Neuronal stem cell (in vitro differentiated cells): Measurements from ENCODE around the gene LTA4H.

Experiments
- DNase-seq: peaks from one replicate; pipeline ENCODE4 v3.0.0-alpha.2; 2013; ENCODE audit warnings: low spot score
- H2AFZ ChIP-seq: one replicate; pipeline ENCODE4 v1.6.1; 2013; ENCODE audit warnings: mild to moderate bottlenecking, low read length, inconsistent platforms
- H2AK5ac ChIP-seq: 2 replicates; pipeline ENCODE4 v1.6.1; 2013; ENCODE audit warnings: low read depth, mild to moderate bottlenecking, inconsistent platforms, low read length, moderate library complexity, mixed read lengths
- H2BK120ac ChIP-seq: 2 replicates; pipeline ENCODE4 v1.6.1; 2013; ENCODE audit warnings: low read depth, mild to moderate bottlenecking, inconsistent platforms, low read length, moderate library complexity, mixed read lengths
- H2BK12ac ChIP-seq: one replicate; pipeline ENCODE4 v1.6.1; 2013; ENCODE audit warnings: low read length, inconsistent platforms
- H2BK15ac ChIP-seq: 2 replicates; pipeline ENCODE4 v1.6.1; 2013; ENCODE audit warnings: mild to moderate bottlenecking, low read length, inconsistent platforms, mixed read lengths
- H2BK5ac ChIP-seq: one replicate; pipeline ENCODE4 v1.6.1; 2013; ENCODE audit warnings: inconsistent platforms, mild to moderate bottlenecking, low read length, moderate library complexity
- H3K14ac ChIP-seq: one replicate; pipeline ENCODE4 v1.6.1; 2013; ENCODE audit warnings: low read length, inconsistent platforms
- H3K18ac ChIP-seq: 2 replicates; pipeline ENCODE4 v1.6.1; 2013; ENCODE audit warnings: low read length, inconsistent platforms
- H3K23ac ChIP-seq: 2 replicates; pipeline ENCODE4 v1.6.1; 2013; ENCODE audit warnings: low read depth, mild to moderate bottlenecking, mixed read lengths, low read length, inconsistent platforms; ENCODE audit not compliant: poor library complexity
- H3K27ac ChIP-seq: replicated peaks from 3 replicates; pipeline ENCODE4 v1.5.1; 2013; ENCODE audit warnings: low read length, inconsistent platforms
- H3K27me3 ChIP-seq, 3 experiments: 2 replicates each; pipeline ENCODE4 v1.6.1; 2013; ENCODE audit warnings: low read length in 3 of 3, mild to moderate bottlenecking in 2 of 3, inconsistent platforms in 1 of 3, low read depth in 1 of 3, mixed read lengths in 1 of 3, moderate library complexity in 1 of 3; ENCODE audit not compliant: control insufficient read depth in 3 of 3, insufficient read depth in 3 of 3
- H3K36me3 ChIP-seq, 2 donors: replicated peaks in 1 of 2; 2 replicates each; pipeline ENCODE4 v1.6.1; 2013; ENCODE audit warnings: low read length in 2 of 2; ENCODE audit not compliant: control insufficient read depth in 2 of 2, insufficient read depth in 2 of 2
- H3K4ac ChIP-seq: 2 replicates; pipeline ENCODE4 v1.6.1; 2013; ENCODE audit warnings: inconsistent platforms, mild to moderate bottlenecking, low read length, moderate library complexity
- H3K4me1 ChIP-seq, 2 donors: 1 replicate in 1 of 2; 2 replicates in 1 of 2; pipeline ENCODE4 v1.6.1; 2013; ENCODE audit warnings: low read length in 2 of 2, low read depth in 1 of 2; ENCODE audit not compliant: control insufficient read depth in 2 of 2, insufficient read depth in 1 of 2
- H3K4me2 ChIP-seq: one replicate; pipeline ENCODE4 v1.6.1; 2013; ENCODE audit warnings: mild to moderate bottlenecking, low read length, inconsistent platforms; ENCODE audit not compliant: insufficient read depth, poor library complexity, severe bottlenecking
- H3K4me3 ChIP-seq, 2 donors: 2 replicates each; pipeline ENCODE4 v1.5.1; 2013; ENCODE audit warnings: low read length in 2 of 2, mild to moderate bottlenecking in 2 of 2, inconsistent platforms in 1 of 2, moderate library complexity in 1 of 2
- H3K79me1 ChIP-seq: one replicate; pipeline ENCODE4 v1.6.1; 2013; ENCODE audit warnings: low read depth, mild to moderate bottlenecking, inconsistent platforms, low read length, moderate library complexity
- H3K9ac ChIP-seq: one replicate; pipeline ENCODE4 v1.6.1; 2013; ENCODE audit warnings: mild to moderate bottlenecking, low read depth, low read length, inconsistent platforms; ENCODE audit not compliant: poor library complexity
- H3K9me3 ChIP-seq, 2 donors: replicated peaks in 1 of 2; 2 replicates each; pipeline versions ENCODE3 to v1.6.1; 2013; ENCODE audit warnings: low read length in 2 of 2, mild to moderate bottlenecking in 2 of 2, inconsistent platforms in 1 of 2, low read depth in 1 of 2, mixed read lengths in 1 of 2, moderate library complexity in 1 of 2; ENCODE audit not compliant: control insufficient read depth in 2 of 2, insufficient read depth in 1 of 2
- H4K8ac ChIP-seq: one replicate; pipeline ENCODE4 v1.6.1; 2013; ENCODE audit warnings: low read depth, mild to moderate bottlenecking, inconsistent platforms, low read length, moderate library complexity
- H4K91ac ChIP-seq: one replicate; pipeline ENCODE4 v1.6.1; 2013; ENCODE audit warnings: low read length, low read depth, mild to moderate bottlenecking, inconsistent platforms; ENCODE audit not compliant: poor library complexity
- WGBS, 2 donors: extraction: QIAGEN DNeasy Blood & Tissue Kit; methylation state at CpG; one replicate each; pipeline ENCODE4 v1.1.7; 2013; ENCODE audit warnings: missing lambda C conversion rate in 2 of 2, mixed read lengths in 1 of 2; ENCODE audit not compliant: insufficient read length in 2 of 2, insufficient replicate concordance in 1 of 2; ENCODE audit errors: extremely low coverage in 2 of 2; 5-methylcytosine and 5-hydroxymethylcytosine counted together

LTA4H gene

GRCh38 chr12:96064271-96064670 lies 28.9 kb upstream of the LTA4H start:
- H3K4ac ChIP-seq, result no peak overlapping the region
- no peak overlapping the region for H3K23ac ChIP-seq
- H4K8ac ChIP-seq, result no peak overlapping the region
- no peak overlapping the region for H2AFZ ChIP-seq
- H3K9me3 ChIP-seq, result no peaks in the 10 kb centered on the region
- no peak overlapping the region for H3K4me2 ChIP-seq
- H3K18ac ChIP-seq, result no peak overlapping the region
- no peak overlapping the region for H2AK5ac ChIP-seq
- no peak overlapping the region for H2BK5ac ChIP-seq
- H3K27me3 ChIP-seq, result no peaks in the 10 kb centered on the region
- no peak overlapping the region for H3K4me3 ChIP-seq
- no peaks in the 10 kb centered on the region for H3K36me3 ChIP-seq
- H3K9ac ChIP-seq, result no peak overlapping the region
- no peak overlapping the region for H4K91ac ChIP-seq
- no peak overlapping the region for H2BK120ac ChIP-seq
- no peak for DNase-seq
- no peak overlapping the region for H3K27ac ChIP-seq
- no peak overlapping the region for H3K14ac ChIP-seq
- no peak overlapping the region for H2BK12ac ChIP-seq
- no peaks in the 10 kb centered on the region for H3K79me1 ChIP-seq
- H2BK15ac ChIP-seq, result no peak overlapping the region
- no CpG with 5 or more reads among the region's 2 CpGs for WGBS, 2 donors
- H3K4me1 ChIP-seq, result no peaks in the 10 kb centered on the region

DNA sequence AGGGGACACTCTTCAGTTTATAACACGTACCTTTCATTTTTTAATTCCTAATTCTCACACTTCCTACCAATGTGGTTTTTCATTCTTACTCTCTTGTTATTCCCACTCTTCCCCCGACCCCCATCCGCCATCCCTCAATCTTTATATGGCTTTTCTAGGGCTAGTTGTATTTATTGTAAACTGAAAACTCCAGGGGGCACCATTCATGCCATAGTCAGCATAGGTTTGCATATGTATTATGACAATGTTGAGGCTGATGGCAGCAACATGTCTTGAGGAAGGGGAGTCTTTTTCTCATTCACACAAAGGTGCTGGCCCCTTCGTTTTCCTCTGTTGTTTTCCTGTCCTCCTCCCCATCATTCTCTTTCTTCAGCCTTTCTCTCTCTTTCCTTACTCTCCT lies 27.7 kb upstream of the LTA4H start:
- no peak for DNase-seq

DNA sequence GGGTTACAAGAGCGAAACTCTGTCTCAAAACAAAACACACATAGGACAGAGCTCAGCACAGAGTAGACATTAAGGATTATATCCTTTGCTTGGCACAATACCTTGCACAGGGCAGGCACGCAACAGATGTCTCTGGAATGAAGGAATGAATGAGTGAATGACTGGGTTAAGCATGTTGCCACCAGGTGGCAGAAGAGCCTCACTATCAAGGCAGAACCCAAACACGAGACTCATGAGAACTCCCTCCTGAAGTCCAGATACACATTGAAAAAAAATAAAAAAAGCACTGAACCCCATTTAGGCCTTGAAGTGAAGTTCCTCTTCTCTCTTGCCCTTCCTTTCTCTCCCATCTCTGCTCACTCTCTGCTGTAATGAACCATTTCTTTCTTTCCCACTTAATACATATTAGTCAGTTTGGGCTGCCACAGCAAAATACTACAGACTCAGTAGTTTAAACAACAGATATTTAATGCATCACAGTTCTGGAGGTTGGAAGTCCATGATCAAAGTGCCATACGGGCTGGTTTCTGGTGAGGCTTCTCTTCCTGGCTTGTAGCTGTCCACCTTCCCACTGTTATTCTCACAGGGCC lies 26.6 kb upstream of the LTA4H start:
- WGBS, 2 donors, result no CpG with 5 or more reads among the region's 4 CpGs
- H2AFZ ChIP-seq, result no peak overlapping the region
- H3K9ac ChIP-seq, result no peak overlapping the region
- H2BK5ac ChIP-seq, result no peak overlapping the region
- H2BK12ac ChIP-seq, result no peak overlapping the region
- H3K27me3 ChIP-seq, result no peaks in the 10 kb centered on the region
- no peak overlapping the region for H2BK15ac ChIP-seq
- H3K4me3 ChIP-seq, result no peak overlapping the region
- H4K91ac ChIP-seq, result no peak overlapping the region
- no peak overlapping the region for H3K27ac ChIP-seq
- no peaks in the 10 kb centered on the region for H3K4me1 ChIP-seq
- no peaks in the 10 kb centered on the region for H3K79me1 ChIP-seq
- no peaks in the 10 kb centered on the region for H3K9me3 ChIP-seq
- H4K8ac ChIP-seq, result no peak overlapping the region
- H3K14ac ChIP-seq, result no peak overlapping the region
- H3K18ac ChIP-seq, result no peak overlapping the region
- H2AK5ac ChIP-seq, result no peak overlapping the region
- H3K36me3 ChIP-seq, result no peaks in the 10 kb centered on the region
- no peak overlapping the region for H2BK120ac ChIP-seq
- DNase-seq, result peak; percentile 63
- H3K23ac ChIP-seq, result no peak overlapping the region
- H3K4ac ChIP-seq, result no peak overlapping the region
- no peak overlapping the region for H3K4me2 ChIP-seq

More for the DNA sequence above, 27.7 kb upstream of the LTA4H start:
- no peak overlapping the region for H4K8ac ChIP-seq
- no peak overlapping the region for H2BK5ac ChIP-seq
- H2AFZ ChIP-seq, result no peak overlapping the region
- H3K14ac ChIP-seq, result no peak overlapping the region
- no peak overlapping the region for H4K91ac ChIP-seq
- H3K27ac ChIP-seq, result no peak overlapping the region
- H2BK15ac ChIP-seq, result no peak overlapping the region
- no peak overlapping the region for H3K18ac ChIP-seq
- H3K27me3 ChIP-seq, result no peaks in the 10 kb centered on the region
- H2AK5ac ChIP-seq, result no peak overlapping the region
- H2BK120ac ChIP-seq, result no peak overlapping the region
- no peak overlapping the region for H3K4me3 ChIP-seq
- no peaks in the 10 kb centered on the region for H3K9me3 ChIP-seq
- no peak overlapping the region for H3K4ac ChIP-seq
- no peak overlapping the region for H3K9ac ChIP-seq
- H3K4me2 ChIP-seq, result no peak overlapping the region
- H3K23ac ChIP-seq, result no peak overlapping the region
- no peaks in the 10 kb centered on the region for H3K79me1 ChIP-seq
- H2BK12ac ChIP-seq, result no peak overlapping the region
- H3K36me3 ChIP-seq, result no peaks in the 10 kb centered on the region
- no peaks in the 10 kb centered on the region for H3K4me1 ChIP-seq
- 100% methylated on average over 2 of the region's 4 CpGs; no CpG with 5 or more reads in 1 of the 2 donors for WGBS, 2 donors

GRCh38 chr12:96061323-96061722 lies 25.9 kb upstream of the LTA4H start:
- WGBS, 2 donors, result no CpG with 5 or more reads among the region's 3 CpGs
- Histone ChIP-seq H2BK120ac (no peak overlapping the region), H3K79me1 (no peaks in the 10 kb centered on the region), H3K27ac (no peak overlapping the region), H2BK12ac (no peak overlapping the region), H3K18ac (no peak overlapping the region), H4K8ac (no peak overlapping the region), H3K4me1 (no peaks in the 10 kb centered on the region), H4K91ac (no peak overlapping the region), H2BK5ac (no peak overlapping the region), H2AK5ac (no peak overlapping the region), H3K9ac (no peak overlapping the region), H3K36me3 (no peaks in the 10 kb centered on the region), H3K4ac (no peak overlapping the region), H3K9me3 (peaks cover 0 to 5% of the 10 kb centered on the region in 2 donors), H3K27me3 (no peaks in the 10 kb centered on the region), H2AFZ (no peak overlapping the region), H3K14ac (no peak overlapping the region), H3K23ac (no peak overlapping the region), H2BK15ac (no peak overlapping the region), H3K4me3 (no peak overlapping the region), H3K4me2 (no peak overlapping the region)
- no peak for DNase-seq
